ENCODE results near the gene DAAM1. TPM values are rescaled to one million over a fixed set of nuclear protein-coding genes. Genes with fewer than 3 reads are reported as not detected.

DAAM1 gene
- total RNA-seq, 2 donors from 2014 or later = 94.0 to 99.4 TPM

- H3K27ac Mint-ChIP-seq = no peak overlapping the region
- H3K4me3 ChIP-seq (ENCODE audit: low read length) = no peak overlapping the region
- no peak for DNase-seq
- no peak overlapping the region for H3K27ac ChIP-seq (ENCODE audit: low read depth, low read length)
- no peak for TF ChIP-seq CTCF (conservative IDR thresholded peaks at IDR 0.05)
- H3K27me3 ChIP-seq (ENCODE audit: control insufficient read depth, insufficient read depth, low read length, poor library complexity, severe bottlenecking) = no peaks in the 10 kb centered on the region
- H3K4me3 Mint-ChIP-seq = no peak overlapping the region
- H3K9ac ChIP-seq (ENCODE audit: extremely low read depth, low read length, poor library complexity, severe bottlenecking) = no peak overlapping the region
- H3K36me3 Mint-ChIP-seq (ENCODE audit: low read depth) = peaks cover 46% of the 10 kb centered on the region
- H3K4me1 Mint-ChIP-seq = peaks cover 24% of the 10 kb centered on the region
- H3K9me3 ChIP-seq (ENCODE audit: control insufficient read depth, low read length) = no peaks in the 10 kb centered on the region
- H3K4me1 ChIP-seq (ENCODE audit: control insufficient read depth, insufficient read depth, low read length) = peaks cover 15% of the 10 kb centered on the region
- H3K27me3 Mint-ChIP-seq (ENCODE audit: insufficient read depth) = no peaks in the 10 kb centered on the region
- H3K9me3 Mint-ChIP-seq = no peaks in the 10 kb centered on the region
- peaks cover 85% of the 10 kb centered on the region for H3K36me3 ChIP-seq (ENCODE audit: control insufficient read depth, insufficient read depth, low read length)
Measured at GRCh38 chr14:59360233-59360632, 171.8 kb downstream of the DAAM1 start.

- H3K27ac Mint-ChIP-seq = peak overlapping the region; percentile 80
- H3K4me1 Mint-ChIP-seq = peaks cover 24% of the 10 kb centered on the region
- TF ChIP-seq CTCF (conservative IDR thresholded peaks at IDR 0.05) = no peak
- Histone ChIP-seq H3K27ac (ENCODE audit: low read depth, low read length) (no peak overlapping the region), H3K4me1 (ENCODE audit: control insufficient read depth, insufficient read depth, low read length) (peaks cover 15% of the 10 kb centered on the region), H3K9me3 (ENCODE audit: control insufficient read depth, low read length) (no peaks in the 10 kb centered on the region), H3K4me3 (ENCODE audit: low read length) (no peak overlapping the region), H3K36me3 (ENCODE audit: control insufficient read depth, insufficient read depth, low read length) (peaks cover 78% of the 10 kb centered on the region), H3K9ac (ENCODE audit: extremely low read depth, low read length, poor library complexity, severe bottlenecking) (no peak overlapping the region), H3K27me3 (ENCODE audit: control insufficient read depth, insufficient read depth, low read length, poor library complexity, severe bottlenecking) (no peaks in the 10 kb centered on the region)
- 87 to 94% methylated on average over 10 to 13 of the region's 13 CpGs for WGBS, 2 experiments (ENCODE audit: insufficient coverage in 1 of 2, insufficient read length in 1 of 2)
- H3K9me3 Mint-ChIP-seq = no peaks in the 10 kb centered on the region
- no peaks in the 10 kb centered on the region for H3K27me3 Mint-ChIP-seq (ENCODE audit: insufficient read depth)
- peak; percentile 63 for DNase-seq
- H3K36me3 Mint-ChIP-seq (ENCODE audit: low read depth) = peaks cover 44% of the 10 kb centered on the region
- H3K4me3 Mint-ChIP-seq = peak overlapping the region; percentile 5
Measured at GRCh38 chr14:59360923-59361794, 172.7 kb downstream of the DAAM1 start.

GRCh38 chr14:59362513-59362912 lies 174.0 kb downstream of the DAAM1 start:
- Histone ChIP-seq H3K4me1 (ENCODE audit: control insufficient read depth, insufficient read depth, low read length) (peaks cover 15% of the 10 kb centered on the region), H3K27ac (ENCODE audit: low read depth, low read length) (no peak overlapping the region), H3K36me3 (ENCODE audit: control insufficient read depth, insufficient read depth, low read length) (peaks cover 74% of the 10 kb centered on the region), H3K4me3 (ENCODE audit: low read length) (no peak overlapping the region), H3K27me3 (ENCODE audit: control insufficient read depth, insufficient read depth, low read length, poor library complexity, severe bottlenecking) (no peaks in the 10 kb centered on the region), H3K9me3 (ENCODE audit: control insufficient read depth, low read length) (no peaks in the 10 kb centered on the region), H3K9ac (ENCODE audit: extremely low read depth, low read length, poor library complexity, severe bottlenecking) (no peak overlapping the region)
- Mint-ChIP-seq H3K27me3 (ENCODE audit: insufficient read depth) (no peaks in the 10 kb centered on the region), H3K27ac (no peak overlapping the region), H3K9me3 (no peaks in the 10 kb centered on the region), H3K4me1 (peaks cover 24% of the 10 kb centered on the region), H3K4me3 (no peak overlapping the region), H3K36me3 (ENCODE audit: low read depth) (peaks cover 41% of the 10 kb centered on the region)
- no peak for TF ChIP-seq CTCF (conservative IDR thresholded peaks at IDR 0.05)
- 90 to 94% methylated on average over 2 of the region's 2 CpGs for whole genome bisulfite sequencing, 2 experiments (ENCODE audit: insufficient coverage in 1 of 2, insufficient read length in 1 of 2)
- no peak for DNase-seq

Measured in endodermal cell (in vitro differentiated cells).